ENCODE results near the gene LGALS9.

GRCh38 chr17:27607521-27608091, 23.4 kb upstream of the LGALS9 start:
- TF ChIP-seq CTCF (IDR thresholded peaks at IDR 0.05), result no peak
- no peak for TF ChIP-seq POLR2A (IDR thresholded peaks at IDR 0.05)

All from Peyer's patch (tissue), 4 donors.